ES-I3 (cell line): ENCODE results near the gene FBXW2.

Source experiments
- H3K36me3 ChIP-seq: 2 replicates; pipeline ENCODE4 v1.6.1; 2013; ENCODE audit warnings: mild to moderate bottlenecking, low read length, control low read depth, moderate library complexity; ENCODE audit not compliant: insufficient read depth
- H3K4me1 ChIP-seq: 2 replicates; pipeline ENCODE4 v1.6.1; 2013; ENCODE audit warnings: mild to moderate bottlenecking, control low read depth, low read length; ENCODE audit not compliant: insufficient read depth
- H3K9ac ChIP-seq: 2 replicates; pipeline ENCODE4 v1.6.1; 2013; ENCODE audit warnings: low read depth, mild to moderate bottlenecking, low read length, moderate library complexity
- H3K9me3 ChIP-seq: 2 replicates; pipeline ENCODE4 v1.6.1; 2013; ENCODE audit warnings: mild to moderate bottlenecking, low read length, moderate library complexity; ENCODE audit not compliant: control insufficient read depth, insufficient read depth

Gene FBXW2

DNA sequence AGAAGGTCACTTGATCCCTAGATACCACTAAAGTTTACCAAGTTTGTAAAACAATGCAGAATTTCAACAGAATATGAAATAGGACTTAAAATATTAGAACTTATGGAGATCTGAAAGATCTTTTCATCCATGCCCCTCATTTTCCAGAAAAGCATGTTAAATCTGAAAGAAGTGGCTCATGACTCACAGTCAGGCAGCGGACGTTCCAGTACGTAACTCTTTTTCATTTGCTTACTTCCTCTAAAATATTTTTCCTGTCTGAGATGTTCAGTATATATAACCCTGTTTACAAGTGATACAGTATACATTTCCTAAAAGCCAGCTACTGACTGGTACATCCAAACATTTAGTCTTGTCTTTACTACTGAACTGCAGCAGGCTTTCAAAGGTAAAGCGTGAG is 22.3 kb downstream of the FBXW2 start:
- no peaks in the 10 kb centered on the region for H3K9me3 ChIP-seq
- peaks cover 20% of the 10 kb centered on the region for H3K4me1 ChIP-seq
- peaks cover 21% of the 10 kb centered on the region; the same call in 1 of the 2 replicates for H3K36me3 ChIP-seq
- H3K9ac ChIP-seq = no peak overlapping the region

DNA sequence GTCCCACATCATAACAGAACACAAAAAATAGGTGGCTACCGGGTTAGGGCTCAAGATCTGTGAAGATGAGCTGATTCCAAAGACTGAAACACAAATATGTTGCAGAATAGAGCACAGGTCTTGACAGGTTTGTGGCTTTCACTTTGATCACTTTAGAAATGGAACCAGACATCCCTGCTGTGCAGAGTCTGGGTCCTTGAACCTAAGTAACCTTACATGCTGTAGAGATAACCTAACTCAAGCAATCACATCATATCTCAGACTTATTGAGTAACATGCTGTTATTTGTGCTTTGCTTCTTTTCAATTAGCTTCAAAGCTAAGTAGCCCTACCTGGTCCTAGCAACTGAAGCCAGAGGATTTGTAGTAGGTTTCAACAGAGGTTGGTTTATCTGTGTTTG is 24.3 kb downstream of the FBXW2 start:
- H3K9ac ChIP-seq = no peak overlapping the region
- H3K9me3 ChIP-seq = no peaks in the 10 kb centered on the region
- H3K4me1 ChIP-seq = peaks cover 20% of the 10 kb centered on the region
- H3K36me3 ChIP-seq = peaks cover 21% of the 10 kb centered on the region

DNA sequence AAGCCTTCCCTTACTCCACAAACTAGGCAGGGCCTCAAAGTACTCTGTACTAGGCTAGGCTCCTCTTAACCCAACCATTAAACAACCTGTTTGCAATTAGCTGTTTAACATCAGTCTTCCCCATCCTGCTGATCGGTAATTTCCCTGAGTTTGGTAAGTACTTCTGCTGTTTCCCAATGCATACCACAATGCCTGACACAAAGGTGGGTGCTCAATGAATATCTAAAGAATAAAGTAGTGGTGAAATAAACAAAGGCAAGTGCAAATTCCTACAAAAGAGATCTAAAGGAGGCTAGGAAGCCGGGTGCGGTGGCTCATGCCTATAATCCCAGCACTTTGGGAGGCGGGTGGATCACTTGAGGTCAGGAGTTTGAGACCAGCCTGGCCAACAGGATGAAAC is 25.0 kb downstream of the FBXW2 start:
- peaks cover 25% of the 10 kb centered on the region for H3K36me3 ChIP-seq

DNA sequence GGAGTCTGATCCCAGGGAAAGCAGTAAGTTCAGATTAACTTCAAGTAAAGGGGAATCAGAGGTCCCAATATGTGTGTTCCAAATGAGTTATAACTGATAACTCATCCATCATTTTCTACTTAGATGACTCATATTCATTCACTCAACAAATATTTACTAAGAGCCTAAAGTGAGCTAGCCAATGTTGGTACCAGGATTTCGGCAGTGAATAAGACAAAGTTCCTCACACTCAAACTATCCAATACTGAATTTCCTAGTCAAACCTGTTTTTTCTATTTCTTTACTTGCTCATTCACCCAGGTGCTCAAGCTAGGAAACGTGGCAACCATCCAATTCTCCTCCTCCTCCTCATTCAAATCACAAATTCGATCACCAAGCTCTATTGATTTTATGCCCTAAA is 25.8 kb downstream of the FBXW2 start:
- H3K36me3 ChIP-seq = peaks cover 29% of the 10 kb centered on the region
- peaks cover 20% of the 10 kb centered on the region for H3K4me1 ChIP-seq
- no peaks in the 10 kb centered on the region for H3K9me3 ChIP-seq
- H3K9ac ChIP-seq = no peak overlapping the region

More for the DNA sequence above, 25.0 kb downstream of the FBXW2 start:
- no peak overlapping the region for H3K9ac ChIP-seq
- H3K4me1 ChIP-seq = peaks cover 20% of the 10 kb centered on the region
- no peaks in the 10 kb centered on the region for H3K9me3 ChIP-seq

DNA sequence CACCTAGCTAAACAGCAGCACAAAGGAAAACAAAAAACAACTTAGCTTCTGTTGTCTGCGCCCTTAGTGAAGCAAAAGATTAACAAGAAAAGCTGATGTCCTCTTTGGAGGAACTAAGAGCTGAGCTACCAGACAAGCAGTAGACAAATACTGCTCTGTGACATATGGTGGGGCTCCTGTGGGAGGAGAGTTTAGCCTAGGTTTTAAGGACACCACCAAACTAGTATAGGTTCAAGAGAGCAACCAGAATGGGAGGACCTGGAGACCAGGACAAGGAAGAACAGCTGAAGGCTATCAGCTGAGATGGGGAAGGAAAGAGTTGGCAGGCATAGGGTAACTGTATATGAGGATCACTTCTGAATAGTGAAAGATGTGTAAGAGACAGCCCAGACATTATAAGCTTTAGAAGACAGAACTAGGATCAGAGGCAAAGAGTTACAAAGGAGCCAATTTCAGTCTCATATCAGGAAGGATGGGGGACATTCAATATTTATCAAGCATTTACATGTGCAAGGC is 27.2 kb downstream of the FBXW2 start:
- no peaks in the 10 kb centered on the region for H3K9me3 ChIP-seq
- peaks cover 25% of the 10 kb centered on the region for H3K36me3 ChIP-seq
- peaks cover 20% of the 10 kb centered on the region for H3K4me1 ChIP-seq
- no peak overlapping the region for H3K9ac ChIP-seq

DNA sequence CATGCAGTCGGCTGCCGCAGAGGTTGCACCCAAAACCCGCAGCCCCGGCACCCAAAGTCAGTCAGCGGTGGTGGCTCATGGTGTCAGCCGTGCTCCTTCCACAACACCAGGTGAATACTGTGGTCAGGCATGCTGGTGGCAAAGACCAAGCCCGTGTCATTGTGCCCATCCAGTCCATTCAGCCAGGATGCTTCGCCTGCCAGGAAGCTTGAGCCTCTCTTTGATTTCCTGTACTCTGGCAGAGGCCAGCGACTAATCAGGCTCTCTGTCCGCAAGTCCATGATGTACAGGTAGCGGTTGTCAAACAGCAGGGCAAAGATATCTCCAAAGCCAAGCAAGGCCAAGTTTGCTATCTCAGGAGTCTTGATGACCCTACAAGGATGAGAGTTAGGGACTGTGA is 28.7 kb downstream of the FBXW2 start:
- H3K36me3 ChIP-seq = peaks cover 19% of the 10 kb centered on the region

DNA sequence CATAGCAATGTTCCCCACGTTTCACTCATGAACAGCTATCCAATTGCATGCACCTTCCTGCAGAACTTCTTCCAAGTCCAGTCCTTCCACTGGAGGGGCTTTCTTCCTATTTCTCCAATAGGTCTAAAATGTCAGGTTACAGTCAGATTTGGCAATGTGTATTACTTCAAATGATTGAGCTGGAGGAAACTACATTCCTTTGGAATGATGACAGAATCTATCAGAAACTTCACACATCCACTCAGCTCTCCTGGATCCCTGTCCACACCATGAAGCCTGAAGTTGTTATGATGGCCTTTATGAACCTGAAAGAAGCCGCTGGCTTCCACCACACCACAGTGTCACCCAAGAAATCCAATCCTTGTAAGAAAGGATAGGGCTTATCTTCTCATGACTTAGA is 32.2 kb downstream of the FBXW2 start:
- H3K9ac ChIP-seq = no peak overlapping the region
- no peaks in the 10 kb centered on the region for H3K4me1 ChIP-seq
- H3K36me3 ChIP-seq = peaks cover 13% of the 10 kb centered on the region
- H3K9me3 ChIP-seq = no peaks in the 10 kb centered on the region

More for the DNA sequence above, 28.7 kb downstream of the FBXW2 start:
- Histone ChIP-seq H3K9ac (no peak overlapping the region), H3K4me1 (peaks cover 20% of the 10 kb centered on the region), H3K9me3 (no peaks in the 10 kb centered on the region)

DNA sequence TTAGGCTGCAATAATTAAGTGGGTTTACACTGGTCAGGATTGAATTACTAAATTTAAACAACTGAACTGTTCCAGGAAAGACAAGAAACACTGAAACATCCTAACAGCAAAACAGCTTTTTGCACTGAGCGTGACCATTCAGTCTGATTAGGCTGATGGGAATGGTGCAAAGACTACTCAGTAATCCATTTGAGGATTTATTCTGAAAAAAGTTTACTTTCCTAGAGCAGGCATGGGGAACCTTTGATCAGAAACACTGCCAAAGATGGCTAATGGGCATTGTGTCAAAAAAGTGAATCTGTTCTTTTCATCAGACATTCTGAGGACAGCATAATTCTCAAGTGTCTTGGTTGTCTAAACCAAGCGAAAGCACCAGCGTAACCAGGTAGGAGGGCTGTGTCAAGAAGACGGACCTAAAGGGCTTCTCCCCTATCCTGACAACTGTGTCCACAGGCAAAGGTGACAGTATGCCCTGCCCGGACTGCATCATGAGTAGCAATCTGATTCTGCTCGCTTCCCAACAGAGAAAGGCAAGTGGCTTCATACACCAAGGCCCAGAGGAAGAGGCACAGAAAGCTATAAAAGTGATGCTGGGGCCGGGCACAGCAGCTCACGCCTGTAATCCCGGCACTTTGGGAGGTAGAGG is 33.3 kb downstream of the FBXW2 start:
- H3K36me3 ChIP-seq = peaks cover 13% of the 10 kb centered on the region
- no peaks in the 10 kb centered on the region for H3K4me1 ChIP-seq
- H3K9ac ChIP-seq = no peak overlapping the region
- no peaks in the 10 kb centered on the region for H3K9me3 ChIP-seq

DNA sequence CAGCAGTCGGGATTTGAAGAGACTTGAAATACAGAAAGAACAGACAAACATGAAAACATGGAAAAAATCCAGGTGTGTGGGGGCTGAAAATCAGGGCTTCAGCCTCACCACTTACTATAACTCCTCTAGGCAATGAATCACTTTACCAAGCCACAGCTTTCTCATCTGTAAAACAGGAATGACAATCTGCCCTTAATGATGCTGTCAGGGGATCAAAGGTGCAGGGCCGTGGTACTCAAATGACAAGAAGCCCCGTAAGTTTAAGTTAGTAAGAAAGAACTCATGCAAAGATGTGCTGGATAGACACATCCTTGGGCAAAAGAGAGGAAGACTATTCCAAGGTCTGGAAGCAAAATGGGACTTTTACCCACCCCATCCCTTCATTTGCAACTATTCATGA is 34.7 kb downstream of the FBXW2 start:
- Histone ChIP-seq H3K9ac (no peak overlapping the region), H3K36me3 (peaks cover 6% of the 10 kb centered on the region; the same call in 1 of the 2 replicates), H3K9me3 (no peaks in the 10 kb centered on the region), H3K4me1 (no peaks in the 10 kb centered on the region)

DNA sequence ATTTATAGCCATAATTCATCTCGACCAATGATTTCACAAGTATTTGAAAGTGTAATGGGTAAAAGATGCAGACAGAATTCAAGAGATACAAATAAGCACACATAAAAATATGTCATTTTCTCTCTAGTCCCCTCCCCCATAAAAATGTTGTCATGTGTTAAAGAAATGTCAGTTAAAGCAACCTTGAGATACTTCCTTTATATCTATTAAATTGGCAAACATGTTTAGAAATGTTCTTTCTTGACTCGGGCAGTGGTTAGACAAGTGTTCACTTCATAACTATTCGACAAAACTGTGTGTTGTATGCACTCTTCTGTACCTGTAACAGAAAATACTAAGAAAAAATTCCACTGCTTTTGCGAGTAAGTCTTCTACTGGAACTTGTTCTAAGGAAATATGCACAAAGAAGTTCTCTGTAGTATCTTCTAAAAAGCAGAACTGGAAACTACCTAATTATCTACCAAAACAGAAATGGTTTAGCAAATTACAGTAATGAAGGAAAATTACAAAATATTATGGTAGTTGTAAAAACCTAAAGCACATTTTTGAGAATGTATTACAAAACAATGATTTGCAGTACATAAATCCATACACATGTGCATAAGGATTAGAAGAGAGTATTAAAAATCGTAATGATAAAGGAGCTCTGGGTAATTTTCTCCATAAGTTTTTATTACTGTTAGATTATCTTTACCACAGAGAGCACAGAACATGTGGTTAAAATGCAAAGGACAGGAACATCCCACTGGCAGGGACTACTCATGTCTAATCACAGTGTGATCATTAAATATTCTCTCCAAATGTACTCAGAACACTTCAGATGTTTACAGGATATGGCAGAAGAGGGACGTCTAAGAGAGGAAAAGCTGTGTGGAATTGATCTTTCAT is 35.9 kb downstream of the FBXW2 start:
- H3K9ac ChIP-seq = no peak overlapping the region
- no peaks in the 10 kb centered on the region for H3K4me1 ChIP-seq
- no peaks in the 10 kb centered on the region; the same call in 1 of the 2 replicates for H3K36me3 ChIP-seq
- H3K9me3 ChIP-seq = no peaks in the 10 kb centered on the region

DNA sequence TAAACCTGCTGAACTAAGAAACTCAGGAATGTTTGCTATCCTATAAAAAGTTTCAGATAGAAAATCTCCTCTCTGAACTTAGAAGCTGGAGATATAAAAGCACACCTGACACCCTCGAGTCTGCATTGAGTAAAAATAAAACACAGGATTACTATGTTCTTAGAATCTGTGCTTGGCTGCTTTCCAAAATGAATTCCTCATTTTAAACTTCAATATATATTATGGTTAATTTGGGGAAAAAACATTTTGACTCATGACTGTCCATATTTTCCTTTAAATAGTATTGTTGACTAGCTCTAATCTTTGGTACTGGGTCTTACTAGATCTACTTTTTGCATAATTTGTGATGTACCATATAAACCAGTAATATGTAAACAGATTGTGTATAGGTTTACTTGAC is 36.7 kb downstream of the FBXW2 start:
- H3K9me3 ChIP-seq = no peaks in the 10 kb centered on the region
- H3K36me3 ChIP-seq = no peaks in the 10 kb centered on the region
- H3K9ac ChIP-seq = no peak overlapping the region
- H3K4me1 ChIP-seq = no peaks in the 10 kb centered on the region

DNA sequence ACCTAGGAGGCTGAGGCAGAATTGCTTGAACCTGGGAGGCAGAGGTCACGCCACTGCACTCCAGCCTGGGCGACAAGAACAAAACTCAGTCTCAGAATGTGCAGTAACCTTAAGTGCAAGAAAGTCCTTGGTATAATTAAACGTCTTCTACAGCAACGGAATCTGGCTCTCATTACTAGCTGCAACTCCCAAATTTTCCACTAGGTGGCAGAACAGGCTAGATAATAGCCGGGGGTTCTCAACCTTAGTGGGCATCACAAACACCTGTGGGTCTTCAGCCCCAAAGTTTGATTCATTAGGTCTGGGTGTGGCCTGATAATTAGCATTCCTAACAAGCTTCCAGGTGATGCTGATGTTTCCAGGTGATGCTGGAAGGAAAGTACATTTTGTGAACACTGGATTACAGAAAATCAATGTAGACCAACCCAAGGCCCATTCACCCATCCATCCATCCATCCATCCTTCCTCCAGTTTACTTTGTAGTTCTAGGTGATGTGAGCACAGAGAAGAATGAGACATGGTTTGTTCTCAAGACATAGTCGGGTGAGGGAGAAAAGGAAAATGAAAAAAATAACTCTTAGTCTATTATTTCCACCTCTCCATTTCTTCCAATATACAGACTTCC is 37.3 kb downstream of the FBXW2 start:
- no peaks in the 10 kb centered on the region for H3K36me3 ChIP-seq
- no peaks in the 10 kb centered on the region for H3K4me1 ChIP-seq
- H3K9ac ChIP-seq = no peak overlapping the region
- H3K9me3 ChIP-seq = no peaks in the 10 kb centered on the region

DNA sequence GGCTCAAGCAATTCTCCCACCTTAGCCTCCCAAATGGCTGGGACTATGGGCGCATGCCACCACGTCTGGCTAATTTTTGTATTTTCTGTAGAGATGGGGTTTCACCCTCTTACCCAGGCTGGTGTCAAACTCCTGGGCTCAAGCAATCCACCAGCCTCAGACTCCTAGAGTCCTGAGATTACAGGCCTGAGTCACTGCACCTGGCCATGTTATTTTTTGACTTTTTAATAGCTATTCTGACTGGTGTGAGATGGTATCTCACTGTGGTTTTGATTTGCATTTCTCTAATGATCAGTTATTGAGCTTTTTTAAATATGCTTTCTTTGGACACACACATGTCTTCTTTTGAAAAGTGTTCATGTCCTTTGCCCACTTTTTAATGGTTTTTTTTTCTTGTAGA is 38.2 kb downstream of the FBXW2 start:
- H3K36me3 ChIP-seq = no peaks in the 10 kb centered on the region
- H3K4me1 ChIP-seq = no peaks in the 10 kb centered on the region
- H3K9me3 ChIP-seq = no peaks in the 10 kb centered on the region
- no peak overlapping the region for H3K9ac ChIP-seq

DNA sequence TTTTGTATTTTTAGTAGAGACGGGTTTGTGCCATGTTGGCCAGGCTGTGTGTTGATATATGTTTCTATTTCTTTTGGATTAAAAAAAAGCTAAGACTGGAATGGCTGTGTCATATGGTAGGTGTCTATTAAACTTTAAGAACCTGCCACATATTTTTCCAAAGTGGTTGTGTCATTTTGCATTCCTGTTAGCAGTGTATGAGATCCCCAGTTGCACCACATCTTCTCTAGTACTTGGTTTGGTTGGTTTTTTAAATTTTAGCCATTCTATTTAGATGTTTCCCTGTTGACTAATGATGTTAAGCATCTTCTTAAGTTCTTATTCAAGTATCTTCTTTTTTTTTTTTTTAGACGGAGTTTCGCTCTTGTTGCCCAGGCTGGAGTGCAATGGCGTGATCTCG is 42.8 kb downstream of the FBXW2 start:
- Histone ChIP-seq H3K9me3 (no peaks in the 10 kb centered on the region), H3K36me3 (no peaks in the 10 kb centered on the region), H3K9ac (no peak overlapping the region), H3K4me1 (no peaks in the 10 kb centered on the region)
